K562 (cell line): ENCODE data around the gene NRAP. TPM values are rescaled to one million over a fixed set of nuclear protein-coding genes. Genes with fewer than 3 reads are reported as not detected.

Experiments
- ATAC-seq: fragments of 200-7000 bp; cut with Tn5 transposase; 3 replicates; pipeline ENCODE4 v1.9.1; 2020; ENCODE audit warnings: moderate library complexity
- BruUV-seq: library from RNA; stranded (reverse); fragments of 400-500 nt; replicated peaks from 2 replicates; lab custom pipeline; 2021; lab: Mats Ljungman, UMichigan
- CTCF ChIA-PET: fragments of 300-600 bp; formaldehyde crosslinking; extraction: SDS; loops from one replicate; lab custom pipeline; 2021; ENCODE audit warnings: low intra/inter-chr PET ratio; lab: Yijun Ruan, JAX
- POLR2A ChIA-PET: fragments of 300-600, 350-650 bp; sonication (Branson Sonifier 250); formaldehyde crosslinking; extraction: SDS; loops from one replicate; lab custom pipeline; 2021; ENCODE audit warnings: antibody characterized with exemption, inconsistent platforms; lab: Yijun Ruan, JAX
- DNase-seq, 4 experiments: peaks; one replicate each; pipeline versions ENCODE4 v3.0.0 to v3.0.0-alpha.2; 2011 to 2018; ENCODE audit warnings: low spot score in 3 of 4, mixed read lengths in 3 of 4; ENCODE audit errors: extremely low read depth in 1 of 4
- FAIRE-seq: peaks from 2 replicates; lab custom pipeline; 2011; peaks lifted over from hg19 to GRCh38; lab: Jason Lieb, UNC
- H2AFZ ChIP-seq: 2 replicates; pipeline ENCODE4 v1.6.0; 2011; ENCODE audit warnings: low read depth, low read length, control low read depth, inconsistent platforms
- H3K27ac ChIP-seq: fragments of 200-600 bp; 3 replicates; pipeline ENCODE4 v1.8.0; 2011; ENCODE audit warnings: low read depth, mild to moderate bottlenecking, control low read depth, inconsistent platforms, low read length, moderate library complexity, mixed read lengths; ENCODE audit errors: extremely low read depth
- H3K27me3 ChIP-seq, 2 experiments: fragments of 300-600 bp in 1 of 2; 2 replicates in 1 of 2; 3 replicates in 1 of 2; pipeline versions ENCODE4 v1.6.0 to v1.8.0; 2011; ENCODE audit warnings: inconsistent platforms in 2 of 2, low read length in 2 of 2, mild to moderate bottlenecking in 1 of 2, mixed read lengths in 1 of 2, moderate library complexity in 1 of 2; ENCODE audit not compliant: control insufficient read depth in 2 of 2, insufficient read depth in 2 of 2
- H3K36me3 ChIP-seq: fragments of 300-600 bp; 3 replicates; pipeline ENCODE4 v1.8.0; 2011; ENCODE audit warnings: mild to moderate bottlenecking, low read length, inconsistent platforms; ENCODE audit not compliant: control insufficient read depth, insufficient read depth
- H3K4me1 ChIP-seq, 2 experiments: fragments of 200-600 bp in 1 of 2; replicated peaks in 1 of 2; 2 replicates in 1 of 2; 3 replicates in 1 of 2; pipeline versions ENCODE4 v1.5.1 to v1.8.0; 2011; ENCODE audit warnings: inconsistent platforms in 2 of 2, low read length in 2 of 2, mild to moderate bottlenecking in 1 of 2, mixed read lengths in 1 of 2, moderate library complexity in 1 of 2; ENCODE audit not compliant: control insufficient read depth in 2 of 2, insufficient read depth in 2 of 2
- H3K4me2 ChIP-seq: 2 replicates; pipeline ENCODE4 v1.6.1; 2011; ENCODE audit warnings: low read length, control low read depth, inconsistent platforms, mixed read lengths; ENCODE audit not compliant: insufficient read depth
- H3K4me3 ChIP-seq: fragments of 200-600 bp; sonication (generic), shearing (Covaris generic); 2 replicates; pipeline ENCODE4 v1.5.1; 2016; ENCODE audit warnings: control low read depth, inconsistent platforms
- H3K79me2 ChIP-seq: fragments of 200-600 bp; 3 replicates; pipeline ENCODE4 v1.8.0; 2011; ENCODE audit warnings: low read length, inconsistent platforms; ENCODE audit not compliant: control insufficient read depth, insufficient read depth
- H3K9ac ChIP-seq, 2 experiments: 2 replicates each; pipeline versions ENCODE4 v1.6.0 to v1.6.1; 2011; ENCODE audit warnings: low read depth in 2 of 2, low read length in 2 of 2, control low read depth in 1 of 2, inconsistent platforms in 1 of 2, mild to moderate bottlenecking in 1 of 2, mixed read lengths in 1 of 2; ENCODE audit not compliant: insufficient read depth in 1 of 2
- H3K9me1 ChIP-seq: one replicate; pipeline ENCODE4 v1.6.0; 2011; ENCODE audit warnings: inconsistent platforms, mild to moderate bottlenecking, low read length, moderate library complexity; ENCODE audit not compliant: control insufficient read depth, insufficient read depth
- H3K9me3 ChIP-seq: replicated peaks from 2 replicates; pipeline ENCODE4 v1.5.1; 2011; ENCODE audit warnings: low read depth, low read length, inconsistent platforms; ENCODE audit not compliant: control insufficient read depth, insufficient read depth
- H4K20me1 ChIP-seq: replicated peaks from 2 replicates; pipeline ENCODE4 v1.6.1; 2011; ENCODE audit warnings: low read length, inconsistent platforms, mixed read lengths; ENCODE audit not compliant: control insufficient read depth, insufficient read depth
- CEBPG ChIP-seq, 3 experiments: fragments of 200-800 bp in 1 of 3; sonication (Bioruptor generic) in 1 of 3; sonication (generic) in 1 of 3; formaldehyde crosslinking in 1 of 3; IDR thresholded peaks in 2 of 3; conservative IDR thresholded peaks in 1 of 3; 2 replicates each; pipeline versions ENCODE4 v1.6.1 to v1.8.0; 2016 to 2022; ENCODE audit warnings: missing compliant biosample characterization in 2 of 3, missing genetic modification characterization in 2 of 3, mild to moderate bottlenecking in 1 of 3, missing genetic modification reagents in 1 of 3
- EGR1 ChIP-seq: fragments of 450-650 bp; conservative IDR thresholded peaks from 2 replicates; pipeline ENCODE4 v1.6.1; 2017; ENCODE audit warnings: mild to moderate bottlenecking
- ELF1 ChIP-seq: fragments of 200-800 bp; sonication (Bioruptor generic); IDR thresholded peaks from 2 replicates; pipeline ENCODE4 v1.6.1; 2016; ENCODE audit warnings: missing genetic modification characterization, missing compliant biosample characterization
- ETV1 ChIP-seq: fragments of 450-650 bp; conservative IDR thresholded peaks from 2 replicates; pipeline ENCODE4 v1.6.1; 2016; ENCODE audit warnings: missing genetic modification characterization, control low read depth, low read depth, missing compliant biosample characterization
- MEIS2 ChIP-seq: fragments of 450-650 bp; IDR thresholded peaks from 2 replicates; pipeline ENCODE4 v1.6.1; 2014; ENCODE audit warnings: mild to moderate bottlenecking; ENCODE audit not compliant: partially characterized antibody
- RAD51 ChIP-seq: fragments of 450-650 bp; IDR thresholded peaks from 2 replicates; pipeline ENCODE4 v1.7.1; 2016; ENCODE audit warnings: low read depth, mild to moderate bottlenecking, borderline replicate concordance
- RFX1 ChIP-seq: fragments of 450-650 bp; IDR thresholded peaks from 2 replicates; pipeline ENCODE4 v1.6.1; 2016; ENCODE audit warnings: mild to moderate bottlenecking, moderate library complexity
- SPI1 ChIP-seq: IDR thresholded peaks from 2 replicates; pipeline ENCODE4 v1.6.1; 2011; ENCODE audit warnings: low read depth, low read length, control low read depth, borderline replicate concordance
- SRSF1 ChIP-seq: fragments of 200-400 bp; formaldehyde crosslinking; IDR thresholded peaks from 2 replicates; pipeline ENCODE4 v1.6.1; 2017; ENCODE audit warnings: mild to moderate bottlenecking, low read depth, low read length, moderate library complexity
- SRSF9 ChIP-seq: fragments of 200-400 bp; formaldehyde crosslinking; IDR thresholded peaks from 2 replicates; pipeline ENCODE4 v1.6.1; 2017; ENCODE audit warnings: low read depth, low read length, borderline replicate concordance
- SUPT5H ChIP-seq: fragments of 450-650 bp; IDR thresholded peaks from 2 replicates; pipeline ENCODE4 v1.6.1; 2016
- YY1 ChIP-seq, 3 experiments: IDR thresholded peaks; 2 replicates each; pipeline ENCODE4 v1.6.1; 2011; ENCODE audit warnings: low read length in 2 of 3, mild to moderate bottlenecking in 2 of 3, moderate library complexity in 2 of 3, borderline replicate concordance in 1 of 3, control low read depth in 1 of 3, low read depth in 1 of 3; ENCODE audit not compliant: insufficient read depth in 3 of 3, insufficient replicate concordance in 2 of 3, control insufficient read depth in 1 of 3, insufficient read length in 1 of 3; ENCODE audit errors: extremely low read depth in 1 of 3
- ZEB2 ChIP-seq: fragments of 450-650 bp; IDR thresholded peaks from 2 replicates; pipeline ENCODE4 v1.6.1; 2016
- ZNF639 ChIP-seq, 2 experiments: fragments of 200-800 bp in 1 of 2; sonication (Bioruptor generic) in 1 of 2; sonication (generic) in 1 of 2; formaldehyde crosslinking in 1 of 2; IDR thresholded peaks in 1 of 2; conservative IDR thresholded peaks in 1 of 2; 2 replicates each; pipeline versions ENCODE4 v1.5.0 to v1.6.1; 2016 to 2020; ENCODE audit warnings: missing compliant biosample characterization in 1 of 2, missing genetic modification characterization in 1 of 2, missing genetic modification reagents in 1 of 2
- ZNF79 ChIP-seq: fragments of 250-450 bp; sonication (Bioruptor Pico); IDR thresholded peaks from 2 replicates; pipeline ENCODE4 v1.4.0; 2020; ENCODE audit warnings: low read depth, mild to moderate bottlenecking, moderate library complexity
- WGBS: fragments of 100-300 bp; shearing (Covaris generic); methylation state at CpG from one replicate; pipeline ENCODE4 v1.1.6; 2016; ENCODE audit warnings: low coverage, mixed read lengths; ENCODE audit not compliant: insufficient coverage; ENCODE audit errors: missing lambda C conversion rate; 5-methylcytosine and 5-hydroxymethylcytosine counted together
- in situ Hi-C: fragments of 300-500 bp; cut with MboI; formaldehyde crosslinking; loops from 4 replicates; pipeline ENCODE4 v1.15.0; 2018; ENCODE audit warnings: inconsistent platforms, mixed read lengths
- intact Hi-C: fragments of 100-400 bp; cut with micrococcal nuclease; formaldehyde crosslinking; loops from 2 replicates; pipeline ENCODE4 v1.14.2; 2022
- polyA plus RNA-seq, 8 experiments: library from polyadenylated mRNA; depleted of rRNA in 4 of 8; stranded (reverse) in 5 of 8; unstranded in 3 of 8; fragments of >200 nt; fragmentation: Nextera tagmentation in 2 of 8; fragmentation: Illumina TruSeq in 1 of 8; extraction: Ambion mirVana in 2 of 8; extraction: Trizol in 1 of 8; gene quantifications; 2 replicates each; pipeline versions ENCODE4 v1.2.1 to v1.2.3, GENCODE V29; 2011 to 2014; ENCODE audit warnings: inconsistent platforms in 1 of 8, missing spikeins in 1 of 8
- total RNA-seq, 7 experiments: library from RNA; depleted of rRNA in 6 of 7; stranded (reverse); fragments of >200 nt in 6 of 7; fragmentation: Illumina TruSeq in 2 of 7; extraction: Trizol in 2 of 7; gene quantifications; 2 replicates each; pipeline versions ENCODE4 v1.2.1 to v1.2.3, GENCODE V29; 2011 to 2021; ENCODE audit warnings: low replicate concordance in 1 of 7

The NRAP gene
- total and polyA plus RNA-seq, 9 of the 15 experiments (the other 6 are each of a cell fraction or from before 2014, with no cell fraction given) = not detected

GRCh38 chr10:113630929-113631533 lies 32.8 kb downstream of the NRAP start:
- no peaks in the 10 kb centered on the region for H3K79me2 ChIP-seq
- in situ Hi-C loops (no loop called here), intact Hi-C loops (no loop called here)
- H3K27ac ChIP-seq = no peak overlapping the region
- ChIA-PET POLR2A (no interaction called here), CTCF (no interaction called here)
- no peaks in the 10 kb centered on the region for H3K9me3 ChIP-seq
- H3K4me3 ChIP-seq = no peak overlapping the region
- no peaks in the 10 kb centered on the region for H3K9me1 ChIP-seq
- H3K4me1 ChIP-seq = no peaks in the 10 kb centered on the region
- DNase-seq = no peak
- BruUV-seq = no TSS peak
- 0 out of 5 replicates have a peak, but pooled peaks cover 0 to 6% of the 10 kb centered on the region in 2 experiments for H3K27me3 ChIP-seq
- H2AFZ ChIP-seq = no peak overlapping the region
- 0% methylated on average over 5 of the region's 5 CpGs for WGBS
- no peak for TF ChIP-seq CEBPG (CRISPR knock-in tag; IDR thresholded peaks at IDR 0.05)
- no peak for TF ChIP-seq CEBPG (tag; conservative IDR thresholded peaks at IDR 0.05 in 1 of 2, IDR thresholded peaks at IDR 0.05 in 1 of 2)
- no peak for TF ChIP-seq ELF1 (tag)
- no peak for TF ChIP-seq SRSF9
- no peak for TF ChIP-seq SPI1
- TF ChIP-seq RAD51 = no peak
- no peak for TF ChIP-seq ETV1 (tag)
- no peak for TF ChIP-seq YY1 (IDR thresholded peaks at IDR 0.05; ENCODE audit: borderline replicate concordance in 1 of 3, control insufficient read depth in 1 of 3, extremely low read depth in 1 of 3, insufficient read depth in 3 of 3, insufficient read length in 1 of 3, insufficient replicate concordance in 2 of 3, low read depth in 1 of 3, low read length in 2 of 3)
- no peak for TF ChIP-seq SRSF1
- TF ChIP-seq SUPT5H = no peak
- no peak for TF ChIP-seq RFX1
- TF ChIP-seq ZNF639 (CRISPR knock-in tag; conservative IDR thresholded peaks at IDR 0.05 in 1 of 2, IDR thresholded peaks at IDR 0.05 in 1 of 2) = no peak
- no peak for TF ChIP-seq ZEB2
- TF ChIP-seq ZNF79 (CRISPR knock-in tag) = no peak
- no peak for TF ChIP-seq MEIS2
- TF ChIP-seq EGR1 = no peak
- H3K4me2 ChIP-seq = no peak overlapping the region
- ATAC-seq = no peak
- FAIRE-seq = no peak
- H3K9ac ChIP-seq = no peak overlapping the region
- H4K20me1 ChIP-seq = no peaks in the 10 kb centered on the region
- no peaks in the 10 kb centered on the region for H3K36me3 ChIP-seq
